ENCODE measurements around the gene KRTAP5-5.
"Not testable (repeated sequence)": the region's sequence is repeated elsewhere in the genome, so short reads cannot be mapped to it uniquely, and the experiment has no call there.

Gene KRTAP5-5

DNA sequence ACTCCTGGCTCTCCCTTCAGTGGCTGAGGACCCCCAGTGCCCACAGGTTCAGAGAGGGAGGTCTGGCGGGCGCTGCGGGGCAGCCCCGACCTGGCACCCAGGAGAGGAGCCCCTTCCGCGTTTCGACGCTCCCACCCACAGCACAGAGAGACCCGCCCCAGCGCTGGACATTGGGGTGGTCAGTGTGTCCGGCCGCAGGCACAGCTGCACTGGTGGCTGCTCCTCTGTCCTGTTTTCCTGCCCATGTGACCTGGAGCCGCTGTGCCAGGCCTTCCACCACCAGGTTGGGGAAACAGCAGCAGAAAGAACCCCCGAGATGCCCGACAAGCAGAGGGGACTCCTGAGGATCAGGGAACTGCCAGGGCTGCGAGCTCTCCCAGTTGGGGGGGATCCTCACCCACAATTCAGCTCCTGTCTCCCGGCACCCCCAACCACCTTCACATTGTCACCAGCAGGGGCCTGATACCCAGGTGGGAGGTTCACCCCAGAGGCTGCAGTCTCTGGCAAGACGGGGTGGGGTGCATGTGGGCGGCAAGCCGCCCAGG lies 13.6 kb downstream of the KRTAP5-5 start:
- no peak for DNase-seq

DNA sequence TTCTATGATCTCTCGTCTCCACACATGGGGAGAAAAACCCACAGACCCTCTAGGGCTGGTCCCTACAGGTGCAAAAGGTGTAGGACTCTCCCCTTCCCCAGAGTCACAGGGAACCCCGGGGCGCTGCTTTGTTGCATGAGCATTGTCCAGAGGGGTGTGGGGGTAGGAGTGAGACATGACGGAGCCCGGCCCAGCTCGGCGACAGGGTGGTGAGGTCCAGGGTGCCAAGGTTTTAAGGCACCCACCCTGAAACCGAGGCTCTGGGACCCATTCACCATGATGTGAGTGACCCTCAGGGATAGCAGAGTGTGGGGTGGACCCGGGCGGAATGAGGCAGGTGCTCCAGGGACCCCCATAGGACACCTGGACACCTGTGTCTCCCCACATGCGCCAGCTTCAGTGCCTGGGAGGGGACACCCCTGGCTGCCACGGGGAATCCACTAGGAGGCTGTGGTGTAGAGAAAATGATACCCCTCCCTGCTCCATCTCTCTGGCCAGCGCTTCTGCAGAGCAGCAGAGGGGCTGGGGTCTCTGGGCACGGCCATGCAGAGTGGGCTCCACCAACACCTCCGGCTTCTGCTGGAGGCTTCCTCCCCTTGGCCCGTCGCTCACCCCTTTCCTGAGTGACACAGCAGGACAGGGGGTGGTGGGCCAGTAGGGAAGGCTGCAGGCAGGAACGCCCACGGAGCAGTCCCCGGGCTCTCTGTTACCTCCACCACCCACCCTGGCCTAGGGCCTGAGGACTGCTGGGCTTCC lies 15.2 kb downstream of the KRTAP5-5 start:
- DNase-seq, result no peak

DNA sequence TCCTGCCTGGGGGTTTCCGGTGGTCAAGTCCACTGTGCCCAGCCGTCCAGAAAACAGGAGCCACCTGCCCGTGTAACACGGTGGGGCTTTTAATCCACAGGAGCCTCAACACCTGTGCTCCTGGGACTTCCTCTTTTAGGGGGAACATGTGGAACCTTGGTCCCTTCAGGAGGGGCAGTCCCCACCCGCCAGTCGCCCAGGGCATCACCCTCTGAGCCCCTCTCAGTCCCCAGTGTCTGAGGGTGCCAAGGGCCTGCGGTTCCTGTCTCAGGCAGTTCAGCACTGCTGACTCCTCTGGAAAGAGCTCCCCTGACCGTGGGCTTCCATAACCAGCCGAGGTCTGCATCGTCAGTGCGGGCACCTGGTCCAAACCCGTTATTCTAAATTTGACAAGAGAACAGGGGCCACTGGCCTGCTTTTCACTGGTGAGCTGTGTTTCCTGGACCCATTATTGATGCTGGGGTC lies 15.8 kb downstream of the KRTAP5-5 start:
- no peak for DNase-seq

DNA sequence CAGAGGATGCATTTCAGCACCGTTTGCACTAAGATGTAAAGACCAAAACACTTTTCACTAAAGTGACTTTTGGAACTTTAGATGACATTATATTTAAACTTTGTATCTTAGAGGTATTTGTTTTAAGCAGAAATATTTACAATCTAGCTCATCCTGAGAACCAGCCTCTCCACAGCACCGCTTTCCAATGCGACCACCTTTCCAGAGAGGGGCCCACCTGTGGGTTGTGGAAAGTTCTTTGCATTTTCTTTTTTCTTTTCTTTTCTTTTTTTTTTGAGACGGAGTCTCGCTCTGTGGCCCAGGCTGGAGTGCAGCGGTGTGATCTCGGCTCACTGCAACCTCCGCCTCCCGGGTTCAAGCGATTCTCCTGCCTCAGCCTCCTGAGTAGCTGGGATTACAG lies 17.0 kb downstream of the KRTAP5-5 start:
- not testable (repeated sequence) for DNase-seq

DNA sequence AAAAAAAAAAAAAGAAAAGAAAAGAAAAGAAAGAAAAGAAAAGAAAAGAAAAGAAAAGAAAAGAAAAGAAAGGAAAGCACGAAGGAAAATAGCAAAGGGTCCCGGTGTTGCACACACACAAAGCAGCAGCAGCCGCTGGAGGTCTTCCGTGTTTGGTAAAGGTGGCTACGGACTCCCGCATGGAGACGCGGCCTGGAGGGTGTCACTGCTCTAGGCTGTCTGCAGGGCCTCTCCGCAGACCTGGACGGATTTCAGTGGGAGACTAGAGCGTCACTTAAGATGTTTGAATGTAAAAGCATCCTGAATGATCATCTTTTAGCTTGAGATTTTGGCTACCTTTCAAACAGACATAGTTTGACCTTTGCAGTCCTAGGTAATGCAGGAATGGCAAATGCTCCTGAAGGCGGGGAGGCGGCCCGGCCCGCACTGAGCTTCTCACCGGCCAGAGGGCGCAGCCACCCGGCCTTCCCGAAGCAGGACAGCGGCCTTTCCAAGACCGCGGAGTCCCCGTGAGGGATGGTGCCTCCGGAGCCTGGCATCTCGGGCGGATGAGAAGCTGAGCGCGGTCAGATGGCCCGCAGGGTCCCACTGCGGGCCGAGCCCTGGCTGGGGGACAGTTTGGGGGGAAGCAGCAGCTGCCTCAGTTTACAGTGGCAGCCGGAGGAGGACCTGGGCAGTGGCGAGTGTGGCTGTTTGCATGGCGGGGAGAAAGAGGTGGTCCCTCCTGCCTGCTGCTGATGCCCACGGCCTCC lies 18.5 kb downstream of the KRTAP5-5 start:
- no peak for DNase-seq

DNA sequence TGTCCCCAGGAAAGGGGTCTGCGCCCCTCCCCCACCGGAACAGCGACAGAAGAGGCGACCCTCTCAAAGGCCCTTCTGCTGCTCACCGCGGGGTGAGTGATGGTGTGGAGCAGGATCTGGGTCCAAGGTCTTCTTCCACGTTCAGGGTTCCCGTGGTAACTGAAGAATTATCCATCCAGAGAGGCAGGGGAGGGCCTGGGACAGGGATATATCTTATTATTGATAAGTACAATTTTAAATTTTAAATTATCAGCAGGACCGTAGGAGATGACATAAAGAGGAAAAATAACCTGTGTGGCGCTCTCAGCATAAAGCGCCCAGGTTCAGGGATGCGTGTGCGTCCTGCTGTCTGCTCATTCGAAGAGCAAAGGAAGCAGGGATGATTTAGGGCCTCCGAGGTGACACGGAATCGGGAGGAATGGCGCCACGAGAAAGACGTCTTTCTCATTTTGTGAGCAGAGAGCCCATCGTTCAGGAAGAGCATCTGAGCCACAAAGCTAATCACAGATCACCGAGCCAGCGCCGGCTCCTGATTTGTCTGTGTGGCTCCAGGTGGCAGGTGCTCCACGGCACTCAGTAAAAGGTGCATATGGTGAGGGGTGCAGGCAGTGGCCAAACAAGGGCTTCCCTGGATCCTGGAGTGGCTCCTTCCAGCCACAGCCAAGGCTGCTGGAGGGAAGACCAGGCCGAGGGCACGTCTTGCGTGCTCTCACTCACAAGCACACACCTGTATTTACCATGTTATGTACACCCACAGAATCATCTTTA lies 19.3 kb downstream of the KRTAP5-5 start:
- no peak for DNase-seq

DNA sequence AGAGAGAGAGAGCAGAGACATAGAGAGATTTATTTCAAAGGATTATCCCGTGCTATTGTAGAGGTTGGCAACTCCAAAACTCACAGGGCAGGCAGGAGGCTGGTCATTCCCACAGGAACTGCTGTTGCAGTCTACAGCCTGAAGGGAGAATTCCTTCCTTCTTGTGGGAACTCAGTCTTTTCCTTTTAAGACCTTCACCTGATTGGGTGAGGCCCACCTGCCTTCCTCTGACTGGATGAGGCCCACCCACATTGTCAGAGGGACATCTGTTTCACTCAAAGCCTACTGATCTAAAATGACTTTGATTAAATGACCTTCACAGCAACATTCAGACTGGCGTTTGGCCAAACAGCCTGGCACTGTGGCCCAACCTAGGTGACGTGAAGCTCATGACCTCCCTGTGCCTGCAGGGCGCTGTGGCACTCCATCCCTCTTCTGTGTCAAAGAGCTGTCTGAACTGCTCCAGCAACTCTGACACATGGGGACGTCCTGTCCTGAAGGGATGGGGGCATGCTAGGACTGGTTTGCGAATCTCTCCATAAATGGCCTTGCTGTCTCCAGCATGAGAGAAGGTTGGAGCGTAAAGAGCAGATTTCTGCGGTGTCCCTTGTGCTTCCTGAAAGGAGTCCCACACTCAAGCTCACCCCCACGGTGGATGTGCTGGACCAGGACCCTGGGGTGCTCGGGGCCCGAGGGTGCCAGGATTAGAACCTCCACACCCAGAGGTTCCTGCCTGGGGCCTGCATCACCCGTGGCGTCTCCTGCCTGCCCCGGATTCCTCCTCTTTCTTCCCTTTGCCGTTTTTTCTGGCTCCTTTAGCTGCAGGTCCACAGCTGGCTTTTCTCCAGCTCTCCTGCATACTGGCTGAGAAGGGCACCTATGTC lies 20.7 kb downstream of the KRTAP5-5 start:
- DNase-seq, result no peak

DNA sequence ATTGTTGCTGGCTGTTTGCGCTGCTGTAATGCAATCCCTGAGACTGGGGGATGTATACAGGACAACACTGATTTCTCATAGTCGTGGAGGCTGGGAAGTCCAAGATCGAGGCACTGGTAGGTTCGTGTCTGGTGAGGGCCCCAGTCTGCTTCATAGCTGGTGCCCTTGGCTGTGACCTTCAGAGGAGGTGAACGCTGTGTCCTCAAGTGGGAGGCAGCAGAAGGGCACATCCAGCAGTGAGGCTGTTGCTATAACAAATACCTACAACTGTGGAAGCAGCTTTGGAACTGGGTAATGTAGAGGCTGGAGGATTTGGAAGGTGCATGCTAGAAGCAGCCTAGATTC lies 21.3 kb downstream of the KRTAP5-5 start:
- no peak for DNase-seq

DNA sequence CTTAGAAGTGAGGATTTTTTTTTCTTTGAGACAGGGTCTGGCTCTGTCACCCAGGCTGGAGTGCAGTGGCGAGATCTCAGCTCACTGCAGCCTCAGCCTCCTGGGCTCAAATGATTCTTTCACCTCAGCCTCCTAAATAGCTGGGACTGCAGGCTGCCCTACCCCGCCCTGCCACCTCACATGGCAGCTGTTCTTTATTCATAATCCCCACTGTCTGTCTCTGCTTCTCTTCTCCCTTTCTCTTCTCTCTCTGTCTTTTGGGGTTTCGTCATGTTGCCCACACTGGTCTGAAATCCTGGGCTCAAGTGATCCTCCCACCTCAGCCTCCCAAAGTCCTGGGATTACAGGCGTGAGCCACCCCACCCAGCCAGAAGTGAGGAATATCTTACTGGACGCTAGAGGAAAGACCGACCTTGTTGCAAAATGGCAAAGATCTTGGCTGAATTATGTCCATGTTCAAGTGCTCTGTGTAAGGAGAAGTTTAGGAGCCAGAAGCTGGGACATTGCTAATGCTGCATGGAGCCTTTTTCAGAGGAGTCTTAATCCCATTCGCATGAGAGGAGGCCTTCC lies 21.9 kb downstream of the KRTAP5-5 start:
- DNase-seq, result no peak

DNA sequence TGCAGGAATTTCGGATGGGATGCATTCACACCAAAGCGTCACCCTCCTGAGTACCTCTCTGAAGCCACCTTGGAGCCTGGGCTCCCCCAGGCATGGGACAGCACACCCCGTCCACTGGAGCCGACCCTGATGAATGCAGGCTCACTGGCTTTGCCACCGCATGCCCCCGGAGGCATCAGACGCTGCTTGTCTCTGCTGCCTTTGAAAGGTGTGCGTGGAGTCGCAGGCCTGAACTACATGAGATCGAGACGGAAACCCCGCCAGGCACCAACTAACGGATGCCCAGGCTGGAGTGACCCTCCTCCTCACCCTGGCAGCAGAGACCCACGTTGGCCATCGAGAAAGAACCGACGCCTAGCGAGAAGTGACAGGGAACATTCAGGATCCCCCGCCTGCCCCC lies 22.5 kb downstream of the KRTAP5-5 start:
- DNase-seq, result no peak

DNA sequence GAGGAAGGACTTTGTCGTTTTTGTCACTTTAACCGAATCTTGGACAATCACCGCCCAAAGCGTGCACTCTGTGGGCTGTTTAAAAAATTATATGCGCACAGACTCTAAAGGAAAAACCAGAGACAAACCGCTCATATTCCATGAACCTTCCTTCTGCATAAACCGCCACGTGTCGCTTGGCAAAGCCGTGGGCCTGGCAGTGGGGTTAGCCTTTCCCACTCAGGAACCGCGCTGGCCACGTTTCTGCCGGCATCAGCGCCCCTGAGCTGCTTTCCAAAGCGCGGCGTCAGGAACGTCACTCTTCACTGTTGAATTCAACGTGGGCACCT lies 22.8 kb downstream of the KRTAP5-5 start:
- DNase-seq, result no peak

DNA sequence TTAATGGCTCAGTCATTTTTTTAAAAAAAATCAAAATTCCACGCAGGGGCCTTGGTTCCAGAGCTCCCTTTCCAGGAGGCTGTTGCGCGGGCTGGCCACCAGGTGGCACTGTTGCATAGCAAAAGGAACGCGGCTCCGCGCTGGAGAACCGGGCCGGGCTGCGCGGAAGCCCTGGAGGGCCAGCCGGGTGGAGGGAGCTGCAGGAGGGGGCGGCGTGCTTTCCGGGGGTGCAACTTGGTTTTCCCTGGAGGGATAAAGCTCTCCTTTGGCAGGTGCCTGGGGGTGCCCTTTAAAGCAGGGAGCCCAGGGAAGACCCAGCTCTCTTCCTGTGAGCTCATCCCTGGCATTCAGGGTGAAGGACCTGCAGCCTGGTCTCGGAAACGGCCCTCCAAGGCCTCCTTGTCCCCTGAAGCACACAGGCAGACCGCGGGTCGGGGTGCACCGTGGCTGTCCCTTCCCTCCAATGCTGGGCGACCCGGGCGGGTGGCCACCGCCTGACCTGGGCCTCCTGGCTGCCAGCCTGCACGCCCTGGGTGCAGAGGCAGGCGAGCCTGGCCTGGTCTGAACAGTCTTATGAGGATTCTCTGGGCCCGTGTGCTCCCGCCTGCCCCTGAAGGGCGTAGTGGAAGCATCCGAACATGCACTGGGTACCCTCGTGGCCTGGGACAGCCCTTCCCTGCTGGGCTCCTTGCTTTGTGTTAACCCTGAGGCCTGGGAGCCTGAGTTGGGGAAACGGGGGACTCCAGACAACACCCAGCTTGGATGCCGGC lies 23.4 kb downstream of the KRTAP5-5 start:
- no peak for DNase-seq

DNA sequence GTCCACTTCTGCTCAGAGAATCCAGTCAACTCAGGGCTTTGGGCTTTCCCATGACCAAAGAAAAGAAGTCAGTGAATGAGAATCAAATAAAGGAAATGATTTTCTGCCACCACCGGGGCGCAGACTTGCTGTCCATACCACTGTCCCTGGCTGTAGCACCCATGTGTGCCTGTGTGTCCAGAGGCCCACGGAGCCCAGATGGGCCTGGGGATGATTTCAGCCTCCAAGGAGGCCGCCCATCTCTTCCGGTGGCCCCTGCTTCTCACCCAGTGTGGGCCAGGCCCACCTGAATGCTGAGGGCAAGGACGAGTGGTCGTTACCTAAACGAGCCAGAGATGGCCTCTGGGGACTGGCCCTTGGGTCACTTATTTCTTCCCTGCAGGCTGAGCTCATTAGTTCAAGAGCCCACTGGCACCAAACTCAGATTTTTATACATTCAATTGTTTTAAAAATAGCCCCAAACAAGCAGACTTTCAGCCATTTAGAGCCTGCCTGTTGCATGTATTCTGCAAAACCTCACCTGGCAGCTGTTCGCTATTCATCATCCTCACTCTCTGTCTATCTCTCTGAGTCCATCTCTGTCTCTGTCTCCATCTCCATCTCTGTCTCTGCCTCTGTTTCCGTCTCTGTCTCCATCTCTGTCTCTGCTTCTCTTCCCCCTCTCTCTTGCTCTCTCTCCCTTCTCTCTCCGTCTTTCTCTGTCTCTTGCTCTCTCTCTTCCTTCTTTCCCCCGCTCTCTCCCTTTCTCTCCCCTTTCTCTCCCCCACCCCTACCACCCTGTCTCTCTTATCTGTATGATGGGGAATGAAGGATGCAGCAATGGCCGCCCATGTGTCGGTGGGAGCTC lies 24.2 kb downstream of the KRTAP5-5 start:
- no peak for DNase-seq

DNA sequence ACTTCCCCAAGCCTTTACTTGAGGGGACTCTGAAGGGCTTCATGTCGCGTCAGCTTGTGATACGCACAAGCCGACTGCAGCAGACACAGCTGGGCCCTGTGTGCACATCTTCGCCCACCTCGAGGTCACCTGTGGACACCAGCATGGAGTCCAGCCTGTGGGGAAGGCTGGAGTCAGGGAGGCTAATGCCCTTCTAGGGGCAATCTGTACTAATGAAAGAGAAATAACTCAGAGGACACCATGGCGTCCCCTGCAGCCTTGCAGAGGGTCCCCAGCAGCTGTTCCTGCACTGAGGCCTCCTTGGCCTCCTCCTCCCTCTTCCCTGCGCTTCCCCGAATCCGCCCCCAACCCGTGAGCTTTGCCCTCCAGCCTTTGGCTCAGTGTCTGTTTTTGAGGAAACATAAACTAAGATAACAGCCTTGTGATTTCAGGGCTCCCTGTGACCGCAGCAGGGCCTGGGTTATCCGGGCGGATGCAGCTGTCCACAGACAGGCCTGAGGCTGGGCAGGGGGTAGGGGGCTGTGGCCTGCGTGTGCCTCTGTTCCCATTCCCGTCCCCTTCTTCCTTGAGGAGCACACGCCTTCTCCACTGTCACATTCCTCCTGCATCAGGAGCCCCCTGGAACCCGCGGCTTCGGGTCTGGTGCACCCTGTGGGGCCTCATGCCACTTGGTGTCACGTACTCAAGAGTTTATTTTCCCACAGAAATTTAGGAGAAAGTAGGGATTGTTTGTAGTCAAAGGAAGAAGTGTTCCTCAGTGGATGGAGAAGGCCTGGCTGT lies 25.0 kb downstream of the KRTAP5-5 start:
- DNase-seq, result no peak

DNA sequence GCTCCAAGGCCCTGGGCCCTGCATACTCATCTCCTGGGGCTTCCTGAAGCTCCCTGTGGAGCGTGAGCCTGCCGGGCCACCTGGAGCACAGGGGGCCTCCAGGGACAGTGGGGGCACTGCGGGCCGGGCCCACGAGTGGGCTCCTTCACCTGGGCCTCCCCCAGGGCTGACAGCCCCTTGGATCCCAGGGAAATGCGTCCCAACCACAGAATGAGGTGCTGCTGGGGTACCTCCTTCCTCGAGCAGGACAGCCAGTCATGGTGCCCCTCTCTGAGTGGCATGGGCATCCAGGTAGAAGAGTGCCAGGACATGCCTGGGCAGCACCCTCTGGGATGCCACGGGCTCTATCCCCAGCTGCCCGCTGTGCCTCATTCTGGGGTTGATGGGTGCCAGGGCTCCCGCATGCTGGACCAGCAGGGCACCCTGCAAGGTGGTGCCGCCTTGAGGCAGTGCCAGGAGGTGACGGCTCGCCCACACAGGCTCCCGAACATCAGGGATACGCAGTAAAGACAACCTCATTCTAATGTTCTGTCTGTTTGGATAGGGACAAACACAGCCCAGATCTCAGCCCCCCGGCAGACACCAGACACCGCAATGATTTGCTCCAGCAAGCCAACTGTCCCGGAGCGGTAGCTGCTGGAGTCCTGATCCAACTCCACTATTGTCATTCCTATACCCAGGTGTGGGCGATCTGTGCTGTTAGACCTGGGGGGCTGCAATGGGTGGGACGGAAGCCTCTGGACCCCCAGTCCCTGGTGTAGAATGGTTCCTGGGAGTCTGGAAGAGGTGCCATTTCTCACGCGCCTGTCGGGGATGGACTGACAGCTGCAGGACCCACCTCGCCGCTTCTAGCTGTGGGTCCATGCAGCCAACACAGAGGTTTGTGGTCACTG lies 25.8 kb downstream of the KRTAP5-5 start:
- no peak for DNase-seq

DNA sequence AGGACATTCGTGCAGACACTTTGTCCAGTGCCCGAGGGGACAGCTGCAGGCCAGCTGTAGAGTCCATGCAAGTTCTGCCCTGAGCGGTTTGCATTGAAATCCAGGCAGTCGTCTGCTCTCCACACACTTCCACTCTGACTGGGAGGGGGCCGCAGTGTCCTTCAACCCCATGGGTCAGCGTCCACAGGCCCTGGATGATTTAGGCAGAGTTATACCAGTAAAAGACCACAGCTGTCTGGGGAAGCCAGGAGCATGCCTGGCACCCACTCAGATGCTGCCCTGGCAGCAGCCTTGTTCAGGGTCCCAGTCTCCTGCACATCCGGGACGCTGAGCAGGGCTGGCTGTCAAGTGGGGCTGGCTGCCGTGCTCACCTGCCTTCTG lies 26.5 kb downstream of the KRTAP5-5 start:
- no peak for DNase-seq

DNA sequence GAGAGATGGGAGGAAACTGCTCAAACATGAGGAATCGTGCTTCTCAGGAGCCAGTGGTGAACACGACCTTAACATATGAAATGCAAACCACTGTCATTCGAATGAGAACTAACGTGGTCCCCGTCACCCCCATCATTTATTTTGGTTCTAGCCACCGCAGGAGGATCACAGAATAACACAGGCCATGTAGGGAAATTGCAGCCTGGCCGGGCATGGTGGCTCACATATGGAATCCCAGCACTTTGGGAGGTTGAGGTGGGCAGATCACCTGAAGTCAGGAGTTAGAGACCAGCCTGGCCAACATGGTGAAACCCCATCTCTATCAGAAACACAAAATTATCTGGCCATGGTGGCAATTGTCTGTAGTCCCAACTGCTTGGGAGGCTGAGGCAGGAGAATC lies 27.1 kb downstream of the KRTAP5-5 start:
- DNase-seq, result no peak

DNA sequence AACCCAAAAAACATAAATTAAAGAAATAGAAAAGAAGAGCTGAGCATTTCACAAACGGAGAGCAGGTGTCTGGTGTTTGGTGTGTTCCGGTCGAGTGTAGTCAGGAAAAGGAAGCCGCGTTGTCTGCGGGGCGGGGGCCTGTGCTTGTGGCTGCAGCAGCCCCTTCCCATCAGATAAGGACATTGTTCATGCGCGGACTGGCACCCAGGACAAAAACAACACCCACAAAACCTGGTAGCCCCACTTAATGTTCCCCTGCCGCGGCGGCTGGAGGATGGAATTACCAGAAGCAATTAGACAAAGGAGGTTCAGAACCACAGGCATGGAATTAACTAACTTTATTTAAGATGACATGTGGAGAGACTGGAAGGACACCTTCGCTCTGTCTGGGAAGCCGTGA lies 29.9 kb downstream of the KRTAP5-5 start:
- no peak for DNase-seq
